Stomach smooth muscle (tissue), 2 donors: Measurements from ENCODE around the gene HLA-DOA.

Source experiments
- H3K27ac ChIP-seq: one replicate; pipeline ENCODE4 v1.7.0; 2013; ENCODE audit warnings: mild to moderate bottlenecking, low read length, inconsistent platforms
- H3K27me3 ChIP-seq, 2 donors: one replicate each; pipeline ENCODE4 v1.7.0; 2013; ENCODE audit warnings: low read length in 2 of 2; ENCODE audit not compliant: insufficient read depth in 2 of 2, control insufficient read depth in 1 of 2
- H3K36me3 ChIP-seq, 2 donors: one replicate each; pipeline ENCODE4 v1.7.0; 2013; ENCODE audit warnings: low read length in 2 of 2; ENCODE audit not compliant: control insufficient read depth in 2 of 2, insufficient read depth in 2 of 2
- H3K4me1 ChIP-seq: one replicate; pipeline ENCODE4 v1.7.0; 2013; ENCODE audit warnings: low read length; ENCODE audit not compliant: control insufficient read depth, insufficient read depth
- H3K4me3 ChIP-seq, 2 donors: one replicate each; pipeline ENCODE4 v1.7.0; 2013; ENCODE audit warnings: low read length in 2 of 2
- H3K9ac ChIP-seq, 2 donors: one replicate each; pipeline ENCODE4 v1.7.0; 2013; ENCODE audit warnings: low read length in 2 of 2, mild to moderate bottlenecking in 1 of 2
- H3K9me3 ChIP-seq, 2 donors: one replicate each; pipeline ENCODE4 v1.7.0; 2013; ENCODE audit warnings: low read length in 2 of 2; ENCODE audit not compliant: control insufficient read depth in 2 of 2
- donor health status: healthy.
- donor health status: Pancreatic carcinoma.

The HLA-DOA gene

DNA sequence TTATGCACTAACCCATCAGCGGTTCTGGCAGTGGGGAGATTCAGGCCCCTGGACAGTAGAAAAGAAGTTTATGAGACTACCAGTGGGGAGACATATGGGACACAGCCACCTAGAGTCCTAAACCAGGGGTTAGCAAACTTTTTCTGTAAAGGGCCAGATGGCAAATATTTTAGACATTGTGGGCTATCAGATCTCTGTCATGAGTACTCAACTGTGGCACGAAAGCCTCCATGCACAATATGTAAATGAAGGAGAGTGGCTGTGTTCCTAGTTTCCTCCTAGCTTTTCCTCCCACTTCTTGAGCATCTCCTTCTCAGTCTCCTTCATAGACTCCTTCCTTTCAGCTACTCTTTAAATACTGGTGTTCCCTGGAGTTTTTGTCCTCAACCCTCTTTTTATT lies 53.2 kb downstream of the HLA-DOA start:
- Histone ChIP-seq H3K4me1 (peaks cover 14% of the 10 kb centered on the region), H3K9me3 (no peaks in the 10 kb centered on the region), H3K27ac (no peak overlapping the region), H3K27me3 (no peaks in the 10 kb centered on the region), H3K9ac (no peak overlapping the region), H3K4me3 (no peak overlapping the region), H3K36me3 (no peaks in the 10 kb centered on the region)

DNA sequence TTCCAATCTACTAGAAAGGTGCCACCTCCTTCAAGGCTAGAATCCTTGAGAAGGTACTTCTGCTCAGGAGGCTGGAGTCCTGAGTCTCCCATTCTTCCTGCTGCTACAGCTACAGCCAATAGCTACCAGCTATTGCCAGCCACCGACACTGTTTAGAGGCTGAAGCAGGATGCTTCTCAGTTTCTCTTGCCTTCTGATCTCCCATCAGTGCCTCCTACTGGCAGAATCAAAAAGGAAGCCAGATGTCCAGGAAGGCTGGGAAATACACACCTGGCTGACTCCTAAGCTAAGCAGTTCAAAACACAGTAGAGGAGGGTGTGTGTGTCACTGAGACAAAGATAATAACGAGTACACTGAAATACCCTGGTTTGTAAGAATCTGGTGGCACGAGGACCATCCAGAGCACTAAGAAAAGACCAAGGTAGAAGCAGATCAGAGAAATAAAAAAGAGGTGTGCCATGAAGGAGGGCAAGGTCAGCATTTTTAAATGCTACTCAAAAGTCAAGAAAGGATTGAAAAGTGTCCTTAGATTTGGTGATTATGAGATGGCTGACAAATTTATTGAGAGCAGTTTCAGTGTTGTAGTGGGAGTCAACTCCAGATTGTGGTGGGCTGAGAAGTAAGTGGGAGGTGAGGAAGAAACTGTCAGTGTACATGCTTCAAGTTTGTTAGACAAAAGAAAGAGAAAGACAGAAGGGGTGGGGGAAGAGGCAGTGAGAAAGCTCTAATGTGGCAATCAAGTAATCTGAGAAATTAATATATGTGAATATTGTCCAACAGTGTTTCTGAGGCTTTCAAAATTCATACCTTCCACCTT lies 54.2 kb downstream of the HLA-DOA start:
- Histone ChIP-seq H3K4me3 (no peak overlapping the region), H3K9ac (no peak overlapping the region), H3K4me1 (peaks cover 14% of the 10 kb centered on the region), H3K27ac (no peak overlapping the region), H3K9me3 (no peaks in the 10 kb centered on the region), H3K27me3 (no peaks in the 10 kb centered on the region), H3K36me3 (no peaks in the 10 kb centered on the region)

DNA sequence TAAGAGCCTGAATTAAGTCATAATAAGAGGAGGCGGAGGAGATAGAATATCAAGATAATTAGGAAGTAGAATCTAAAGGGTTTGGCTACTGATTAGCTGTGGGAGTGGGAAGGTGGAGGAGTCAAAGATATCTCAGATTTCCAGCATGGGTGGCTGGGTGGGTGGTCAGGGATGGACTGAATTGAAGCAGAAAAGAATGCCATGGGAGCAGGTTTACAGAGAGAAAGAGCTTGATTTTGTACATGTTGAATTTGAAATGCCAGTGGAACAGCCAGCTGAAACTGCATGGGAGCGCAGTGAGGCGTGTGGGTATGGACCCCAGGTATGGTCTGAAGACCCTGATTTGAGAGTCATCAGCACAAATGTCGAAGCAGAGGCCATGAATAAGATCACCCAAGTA lies 55.1 kb downstream of the HLA-DOA start:
- no peak overlapping the region for H3K27ac ChIP-seq
- no peaks in the 10 kb centered on the region for H3K27me3 ChIP-seq
- no peak overlapping the region for H3K9ac ChIP-seq
- peaks cover 14% of the 10 kb centered on the region for H3K4me1 ChIP-seq
- no peak overlapping the region for H3K4me3 ChIP-seq
- H3K9me3 ChIP-seq: no peaks in the 10 kb centered on the region
- no peaks in the 10 kb centered on the region for H3K36me3 ChIP-seq
